NCI-H1092 treated with DMSO at 0.1 percent for 48 hours (cell line): ENCODE results near the gene PLXDC1.

Experiments
- DNase-seq: peaks from one replicate; lab custom pipeline; 2025; lab: John Stamatoyannopoulos, UW

The PLXDC1 gene

GRCh38 chr17:39151150-39151942, at the start of gene PLXDC1:
PLXDC1 (minus strand) TSS chr17:39151637; CDS start chr17:39151437, 200 bp downstream.
- no peak for DNase-seq

- DNase-seq: no peak
Measured at GRCh38 chr17:39200957-39201510, 49.6 kb upstream of the PLXDC1 start.

GRCh38 chr17:39200070-39200879, 48.8 kb upstream of the PLXDC1 start, which contains the start of gene RPL19:
RPL19 (plus strand) TSS chr17:39200283; CDS start chr17:39200345, 62 bp downstream.
- DNase-seq: no peak

GRCh38 chr17:39199820-39200069, 48.3 kb upstream of the PLXDC1 start:
- peak; percentile 97 for DNase-seq

GRCh38 chr17:39198186-39198566, 46.7 kb upstream of the PLXDC1 start:
- no peak for DNase-seq

GRCh38 chr17:39197380-39198185, 46.1 kb upstream of the PLXDC1 start, which contains the start of gene CACNB1:
CACNB1 (minus strand) TSS chr17:39197669; CDS start chr17:39197495, 174 bp downstream.
- peak; percentile 77 for DNase-seq

GRCh38 chr17:39196808-39197291, 45.4 kb upstream of the PLXDC1 start:
- peak; percentile 10 for DNase-seq

GRCh38 chr17:39196241-39196807, 44.9 kb upstream of the PLXDC1 start:
- no peak for DNase-seq

- no peak for DNase-seq
Measured at GRCh38 chr17:39195568-39196160, 44.2 kb upstream of the PLXDC1 start.

GRCh38 chr17:39194985-39195524, 43.6 kb upstream of the PLXDC1 start:
- no peak for DNase-seq

GRCh38 chr17:39194089-39194984, 42.9 kb upstream of the PLXDC1 start:
- no peak for DNase-seq

GRCh38 chr17:39193346-39193745, 41.9 kb upstream of the PLXDC1 start:
- no peak for DNase-seq

GRCh38 chr17:39192901-39193300, 41.5 kb upstream of the PLXDC1 start:
- no peak for DNase-seq

- no peak for DNase-seq
Measured at GRCh38 chr17:39191750-39192510, 40.5 kb upstream of the PLXDC1 start.

- DNase-seq: no peak
Measured at GRCh38 chr17:39187152-39187830, 35.9 kb upstream of the PLXDC1 start.

GRCh38 chr17:39186481-39187002, 35.1 kb upstream of the PLXDC1 start:
- DNase-seq: peak; percentile 7

GRCh38 chr17:39183720-39184119, 32.3 kb upstream of the PLXDC1 start:
- DNase-seq: no peak

- no peak for DNase-seq
Measured at GRCh38 chr17:39183045-39183444, 31.6 kb upstream of the PLXDC1 start.
